ENCODE measurements around the gene MCFD2.
A peak's percentile ranks its signal among the peaks of the same experiment; 100 is the strongest.

Gene MCFD2

GRCh38 chr2:46962751-46963150 lies 47.1 kb upstream of the MCFD2 start:
- Histone ChIP-seq H3K4me2 (ENCODE audit: low read length) (no peak overlapping the region), H3K79me2 (ENCODE audit: low read length) (peaks cover 18% of the 10 kb centered on the region), H2AFZ (ENCODE audit: low read depth, low read length) (no peak overlapping the region), H3K9me3 (ENCODE audit: insufficient read depth, low read length) (no peaks in the 10 kb centered on the region), H3K4me1 (ENCODE audit: low read length) (peaks cover 7% of the 10 kb centered on the region), H3K4me3 (ENCODE audit: low read length) (no peak overlapping the region), H3K9ac (ENCODE audit: low read length) (no peak overlapping the region), H3K36me3 (replicated peaks; ENCODE audit: low read depth, low read length) (peaks cover 36% of the 10 kb centered on the region), H3K27ac (ENCODE audit: low read length) (no peak overlapping the region), H4K20me1 (ENCODE audit: insufficient read depth, low read length) (peaks cover 4% of the 10 kb centered on the region), H3K27me3 (ENCODE audit: low read depth, low read length) (no peaks in the 10 kb centered on the region)
- TF ChIP-seq EZH2phosphoT487 (IDR thresholded peaks at IDR 0.05; ENCODE audit: low read depth) (no peak), CTCF (IDR thresholded peaks at IDR 0.05; ENCODE audit: low read depth, low read length) (no peak)

GRCh38 chr2:46960618-46961017 lies 45.0 kb upstream of the MCFD2 start:
- Histone ChIP-seq H3K9ac (ENCODE audit: low read length) (no peak overlapping the region), H3K4me1 (ENCODE audit: low read length) (peaks cover 7% of the 10 kb centered on the region), H3K36me3 (replicated peaks; ENCODE audit: low read depth, low read length) (peaks cover 43% of the 10 kb centered on the region), H4K20me1 (ENCODE audit: insufficient read depth, low read length) (peaks cover 4% of the 10 kb centered on the region; the same call in 1 of the 2 replicates), H3K4me3 (ENCODE audit: low read length) (no peak overlapping the region), H3K9me3 (ENCODE audit: insufficient read depth, low read length) (no peaks in the 10 kb centered on the region), H3K27ac (ENCODE audit: low read length) (no peak overlapping the region), H3K79me2 (ENCODE audit: low read length) (peaks cover 12% of the 10 kb centered on the region), H3K4me2 (ENCODE audit: low read length) (no peak overlapping the region), H2AFZ (ENCODE audit: low read depth, low read length) (no peak overlapping the region), H3K27me3 (ENCODE audit: low read depth, low read length) (no peaks in the 10 kb centered on the region)
- TF ChIP-seq EZH2phosphoT487 (IDR thresholded peaks at IDR 0.05; ENCODE audit: low read depth) (no peak), CTCF (IDR thresholded peaks at IDR 0.05; ENCODE audit: low read depth, low read length) (peak; percentile 21; the same call in 1 of the 2 replicates)

GRCh38 chr2:46958431-46959017 lies 42.9 kb upstream of the MCFD2 start:
- TF ChIP-seq CTCF (IDR thresholded peaks at IDR 0.05; ENCODE audit: low read depth, low read length), result no peak
- no peak for TF ChIP-seq EZH2phosphoT487 (IDR thresholded peaks at IDR 0.05; ENCODE audit: low read depth)

GRCh38 chr2:46956981-46957531 lies 41.5 kb upstream of the MCFD2 start:
- H3K9ac ChIP-seq (ENCODE audit: low read length), result no peak overlapping the region
- peaks cover 3% of the 10 kb centered on the region for H3K4me1 ChIP-seq (ENCODE audit: low read length)
- 0 out of 2 replicates have a peak, but pooled peaks cover 4% of the 10 kb centered on the region for H4K20me1 ChIP-seq (ENCODE audit: insufficient read depth, low read length)
- H2AFZ ChIP-seq (ENCODE audit: low read depth, low read length), result no peak overlapping the region
- H3K79me2 ChIP-seq (ENCODE audit: low read length), result no peaks in the 10 kb centered on the region
- TF ChIP-seq CTCF (IDR thresholded peaks at IDR 0.05; ENCODE audit: low read depth, low read length) (no peak), EZH2phosphoT487 (IDR thresholded peaks at IDR 0.05; ENCODE audit: low read depth) (no peak)
- no peaks in the 10 kb centered on the region for H3K9me3 ChIP-seq (ENCODE audit: insufficient read depth, low read length)
- H3K27ac ChIP-seq (ENCODE audit: low read length), result no peak overlapping the region
- peaks cover 52% of the 10 kb centered on the region for H3K36me3 ChIP-seq (replicated peaks; ENCODE audit: low read depth, low read length)
- no peak overlapping the region for H3K4me3 ChIP-seq (ENCODE audit: low read length)
- H3K27me3 ChIP-seq (ENCODE audit: low read depth, low read length), result no peaks in the 10 kb centered on the region
- no peak overlapping the region for H3K4me2 ChIP-seq (ENCODE audit: low read length)

More at GRCh38 chr2:46958431-46959017, 42.9 kb upstream of the MCFD2 start:
- no peaks in the 10 kb centered on the region for H3K27me3 ChIP-seq (ENCODE audit: low read depth, low read length)
- H3K9ac ChIP-seq (ENCODE audit: low read length), result no peak overlapping the region
- no peak overlapping the region for H2AFZ ChIP-seq (ENCODE audit: low read depth, low read length)
- H3K9me3 ChIP-seq (ENCODE audit: insufficient read depth, low read length), result no peaks in the 10 kb centered on the region
- no peak overlapping the region for H3K27ac ChIP-seq (ENCODE audit: low read length)
- peaks cover 51% of the 10 kb centered on the region for H3K36me3 ChIP-seq (replicated peaks; ENCODE audit: low read depth, low read length)
- H4K20me1 ChIP-seq (ENCODE audit: insufficient read depth, low read length), result 0 out of 2 replicates have a peak, but pooled peaks cover 4% of the 10 kb centered on the region
- no peak overlapping the region for H3K4me3 ChIP-seq (ENCODE audit: low read length)
- H3K4me2 ChIP-seq (ENCODE audit: low read length), result no peak overlapping the region
- H3K79me2 ChIP-seq (ENCODE audit: low read length), result 0 out of 2 replicates have a peak, but pooled peaks cover 3% of the 10 kb centered on the region
- peaks cover 7% of the 10 kb centered on the region for H3K4me1 ChIP-seq (ENCODE audit: low read length)

Measured in OCI-LY3 (cell line).